Cardiac fibroblast (primary cell): ENCODE measurements around the gene KREMEN2.

ENCODE experiments used
- DNase-seq, 2 donors: peaks; one replicate each; pipeline versions ENCODE4 v3.0.0 to v3.0.0-alpha.2; 2010; ENCODE audit warnings: low read depth in 2 of 2
- H3K4me3 ChIP-seq, 2 donors: replicated peaks in 1 of 2; 1 replicate in 1 of 2; 2 replicates in 1 of 2; pipeline ENCODE4 v1.5.1; 2011; ENCODE audit warnings: low read depth in 2 of 2, low read length in 2 of 2, mild to moderate bottlenecking in 2 of 2, moderate library complexity in 1 of 2
- TF ChIP-seq, protein P1 (sequence below): IDR thresholded peaks from one replicate; pipeline ENCODE4 v1.5.1; 2011; ENCODE audit warnings: low read depth, mild to moderate bottlenecking, low read length, inconsistent platforms

KREMEN2 gene

DNA sequence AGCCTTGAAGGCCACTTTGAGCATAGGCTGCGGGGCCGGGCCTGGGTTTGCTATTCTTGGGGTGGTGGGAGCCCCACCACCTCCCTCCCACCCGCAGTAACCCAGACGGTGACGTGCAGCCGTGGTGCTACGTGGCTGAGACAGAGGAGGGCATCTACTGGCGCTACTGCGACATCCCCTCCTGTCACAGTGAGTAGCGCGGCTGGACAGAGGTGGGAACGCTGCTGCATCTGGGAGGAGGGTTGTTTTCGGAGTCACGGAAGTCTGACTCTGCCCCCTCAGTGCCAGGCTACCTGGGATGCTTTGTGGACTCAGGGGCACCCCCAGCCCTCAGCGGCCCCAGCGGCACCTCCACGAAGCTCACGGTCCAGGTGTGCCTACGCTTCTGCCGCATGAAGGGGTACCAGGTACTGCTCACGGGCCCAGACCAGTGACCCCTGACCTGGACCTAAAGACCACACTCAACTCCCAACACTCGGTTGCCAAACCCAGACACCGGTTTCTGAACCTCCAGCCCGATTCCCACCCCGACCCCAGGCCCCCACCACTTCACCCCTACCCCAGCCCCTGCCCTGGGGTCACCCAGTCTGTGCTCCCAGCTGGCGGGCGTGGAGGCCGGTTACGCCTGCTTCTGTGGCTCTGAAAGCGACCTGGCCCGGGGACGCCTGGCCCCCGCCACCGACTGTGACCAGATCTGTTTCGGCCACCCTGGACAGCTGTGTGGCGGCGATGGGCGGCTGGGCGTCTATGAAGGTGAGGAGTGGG, 2.1 kb downstream of the KREMEN2 start:
- TF ChIP-seq, protein P1, sequence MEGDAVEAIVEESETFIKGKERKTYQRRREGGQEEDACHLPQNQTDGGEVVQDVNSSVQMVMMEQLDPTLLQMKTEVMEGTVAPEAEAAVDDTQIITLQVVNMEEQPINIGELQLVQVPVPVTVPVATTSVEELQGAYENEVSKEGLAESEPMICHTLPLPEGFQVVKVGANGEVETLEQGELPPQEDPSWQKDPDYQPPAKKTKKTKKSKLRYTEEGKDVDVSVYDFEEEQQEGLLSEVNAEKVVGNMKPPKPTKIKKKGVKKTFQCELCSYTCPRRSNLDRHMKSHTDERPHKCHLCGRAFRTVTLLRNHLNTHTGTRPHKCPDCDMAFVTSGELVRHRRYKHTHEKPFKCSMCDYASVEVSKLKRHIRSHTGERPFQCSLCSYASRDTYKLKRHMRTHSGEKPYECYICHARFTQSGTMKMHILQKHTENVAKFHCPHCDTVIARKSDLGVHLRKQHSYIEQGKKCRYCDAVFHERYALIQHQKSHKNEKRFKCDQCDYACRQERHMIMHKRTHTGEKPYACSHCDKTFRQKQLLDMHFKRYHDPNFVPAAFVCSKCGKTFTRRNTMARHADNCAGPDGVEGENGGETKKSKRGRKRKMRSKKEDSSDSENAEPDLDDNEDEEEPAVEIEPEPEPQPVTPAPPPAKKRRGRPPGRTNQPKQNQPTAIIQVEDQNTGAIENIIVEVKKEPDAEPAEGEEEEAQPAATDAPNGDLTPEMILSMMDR: no peak
- DNase-seq: no peak
- no peak overlapping the region for H3K4me3 ChIP-seq

GRCh38 chr16:2966808-2967191, 2.7 kb downstream of the KREMEN2 start:
- no peak overlapping the region for H3K4me3 ChIP-seq
- no peak for DNase-seq
- TF ChIP-seq, protein P1: no peak

- no peak overlapping the region for H3K4me3 ChIP-seq
- TF ChIP-seq, protein P1: no peak
- DNase-seq: no peak
Measured at GRCh38 chr16:2967211-2967631, 3.1 kb downstream of the KREMEN2 start.

DNA sequence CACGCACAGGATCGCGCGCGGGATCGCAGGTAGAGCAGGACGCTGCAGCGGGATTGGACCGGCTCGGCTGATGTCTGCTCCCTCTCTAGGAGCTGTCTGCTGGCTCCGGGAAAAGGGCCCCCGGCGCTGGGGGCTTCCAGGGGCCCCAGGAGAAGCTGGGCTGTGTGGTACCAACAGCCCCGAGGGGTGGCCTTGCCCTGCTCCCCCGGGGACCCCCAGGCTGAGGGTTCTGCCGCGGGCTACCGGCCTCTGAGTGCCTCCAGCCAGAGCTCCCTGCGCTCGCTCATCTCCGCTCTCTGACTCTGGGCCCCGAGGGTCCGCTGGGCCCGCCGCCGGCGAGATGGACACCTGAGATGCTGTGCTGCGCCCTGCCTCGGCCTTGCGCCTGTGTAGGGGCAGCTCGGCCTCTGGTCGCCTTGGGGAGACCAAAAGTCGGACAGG, 3.7 kb downstream of the KREMEN2 start:
- no peak overlapping the region for H3K4me3 ChIP-seq
- TF ChIP-seq, protein P1: no peak
- DNase-seq: no peak

DNA sequence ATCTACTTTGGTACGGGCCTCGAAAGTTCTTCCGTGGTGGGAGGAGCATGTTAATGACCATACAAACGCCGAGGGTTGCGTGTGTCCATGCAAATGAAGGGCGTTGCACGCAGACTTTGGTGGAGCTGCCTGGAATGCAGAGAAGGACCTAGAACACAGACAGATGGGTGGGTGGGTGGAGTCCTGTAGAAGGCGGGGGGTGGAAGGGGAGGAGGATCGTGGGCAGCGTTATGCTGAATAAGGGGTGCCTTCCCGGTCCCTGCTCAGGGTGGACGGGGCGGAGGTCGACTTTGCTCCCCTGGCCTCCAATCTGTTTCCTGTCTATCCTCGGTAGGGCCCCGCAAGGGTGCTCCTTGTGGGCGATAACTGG, 4.3 kb downstream of the KREMEN2 start:
- TF ChIP-seq, protein P1: no peak
- DNase-seq: no peak
- peak overlapping the region in 1 of 2 donors; percentile 52 for H3K4me3 ChIP-seq

GRCh38 chr16:2968738-2969544, 4.9 kb downstream of the KREMEN2 start, which contains the start of gene PAQR4:
Gene PAQR4, plus strand, starts transcription at chr16:2969348. Its CDS starts 327 bp downstream, at chr16:2969675.
- DNase-seq: peak; percentile 83 to 89
- peak within 1 kb of the TSS; percentile 52 to 62 for H3K4me3 ChIP-seq
- TF ChIP-seq, protein P1: no peak
